GM19025 (cell line): ENCODE measurements around the gene PLCB2.

ENCODE experiments used
- ATAC-seq: cut with Tn5 transposase; IDR thresholded peaks from one replicate; pipeline ENCODE4 v1.9.1; 2021; ENCODE audit warnings: mild to moderate bottlenecking, low read depth, moderate library complexity; ENCODE audit not compliant: unreplicated experiment

Gene PLCB2

DNA sequence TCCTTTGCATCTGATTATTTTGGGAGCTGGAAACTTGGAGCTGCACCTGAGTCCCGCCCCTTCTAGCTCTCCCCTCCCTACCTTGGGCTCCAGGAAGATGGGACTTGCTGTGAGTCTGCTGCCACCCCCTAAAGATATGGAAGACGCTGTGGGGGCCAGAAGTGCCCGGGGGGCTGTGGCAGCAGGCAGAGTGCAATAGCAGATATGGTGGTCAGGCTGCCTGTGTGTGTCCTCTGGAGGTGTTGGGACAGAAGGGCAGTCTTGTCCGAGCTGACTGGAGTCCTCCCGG is 68.4 kb downstream of the PLCB2 start:
- no peak for ATAC-seq

DNA sequence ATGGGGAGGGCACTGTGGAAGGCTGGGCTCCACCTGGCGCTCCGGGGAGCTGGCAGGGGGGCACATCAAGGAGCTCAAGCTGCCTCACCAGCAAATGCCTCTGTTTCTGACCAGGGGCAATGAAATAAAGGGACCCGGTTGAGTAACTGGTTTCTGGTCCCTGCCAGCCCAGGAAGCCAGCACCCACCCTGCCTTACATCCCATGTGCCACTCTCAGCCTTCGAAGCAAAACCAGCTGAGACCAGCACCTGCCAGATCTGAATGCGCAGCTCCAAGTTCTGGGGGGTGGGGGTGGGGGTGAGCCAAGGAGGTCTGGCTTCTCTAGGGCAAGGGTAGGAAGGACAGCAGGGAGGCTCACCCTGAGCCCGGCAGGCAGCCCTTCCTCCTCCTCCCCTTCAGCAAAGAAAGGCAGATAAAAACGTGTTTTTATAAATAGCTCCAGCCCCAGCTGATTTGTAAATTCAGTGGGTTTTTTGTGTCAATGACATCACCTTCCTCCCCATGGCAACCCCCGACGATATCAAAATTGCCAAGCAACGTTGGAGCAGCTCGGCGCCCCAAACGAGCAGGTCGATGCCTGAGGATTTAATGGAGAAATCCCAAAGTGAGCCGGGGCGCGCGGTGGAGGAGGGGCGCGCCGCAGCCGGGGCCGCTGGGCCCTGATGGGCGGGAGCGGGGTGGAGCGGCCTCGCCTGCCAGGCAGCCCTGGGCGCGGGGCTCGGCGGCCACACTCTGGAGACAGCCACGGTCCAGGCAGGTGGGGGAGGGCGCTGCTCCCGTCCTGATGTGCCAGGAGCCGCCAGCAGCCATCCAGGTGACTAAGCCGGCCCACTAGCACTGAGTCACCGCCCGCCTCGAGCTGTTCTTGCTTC is 69.0 kb downstream of the PLCB2 start, which contains the start of gene PAK6:
TSS of gene PAK6 (plus strand) at position 532 of the 872 bp plus-strand sequence. CDS start 25,723 bp downstream, outside the sequence.
- no peak for ATAC-seq
